Esophagus squamous epithelium (tissue), 5 donors: ENCODE data around the gene BMP2K. TPM values are rescaled to one million over a fixed set of nuclear protein-coding genes. Genes with fewer than 3 reads are reported as not detected.
A peak's percentile ranks its signal among the peaks of the same experiment; 100 is the strongest.

Experiments used
- DNase-seq: peaks from one replicate; lab custom pipeline; 2025; lab: John Stamatoyannopoulos, UW
- H3K27ac ChIP-seq, 4 donors: fragments of 200-600 bp; sonication (generic); one replicate each; pipeline ENCODE4 v1.5.1; 2016 to 2019; ENCODE audit warnings: mild to moderate bottlenecking in 1 of 4
- H3K27me3 ChIP-seq, 4 donors: fragments of 200-600 bp; sonication (generic); 1 replicate in 3 of 4; 2 replicates in 1 of 4; pipeline versions ENCODE4 v1.5.1 to v1.6.0; 2017 to 2021; ENCODE audit warnings: antibody characterized with exemption in 1 of 4
- H3K36me3 ChIP-seq, 3 donors: fragments of 200-600 bp; sonication (generic); one replicate each; pipeline ENCODE4 v1.5.1; 2016 to 2019
- H3K4me1 ChIP-seq, 3 donors: fragments of 200-600 bp; sonication (generic); one replicate each; pipeline ENCODE4 v1.5.1; 2017 to 2019
- H3K4me3 ChIP-seq, 4 donors: fragments of 200-600 bp; sonication (generic); 1 replicate in 3 of 4; 2 replicates in 1 of 4; pipeline ENCODE4 v1.5.1; 2016 to 2019; ENCODE audit warnings: mild to moderate bottlenecking in 2 of 4, moderate library complexity in 1 of 4
- H3K9me3 ChIP-seq, 3 donors: fragments of 200-600 bp; sonication (generic); one replicate each; pipeline ENCODE4 v1.5.1; 2016 to 2019
- POLR2A ChIP-seq, 4 donors: fragments of 450-650 bp; IDR thresholded peaks; one replicate each; pipeline ENCODE4 v1.6.1; 2017; ENCODE audit warnings: antibody characterized with exemption in 4 of 4, mild to moderate bottlenecking in 4 of 4, moderate library complexity in 3 of 4
- WGBS, 2 donors: methylation state at CpG; one replicate each; pipeline ENCODE4 v1.1.5; 2018; 5-methylcytosine and 5-hydroxymethylcytosine counted together
- intact Hi-C: fragments of 100-400 bp; cut with DNase I; formaldehyde crosslinking; loops from one replicate; pipeline ENCODE4 v1.15.0; 2022
- total RNA-seq, 4 donors: library from RNA; depleted of rRNA; stranded (reverse); fragments of >200 nt; gene quantifications; one replicate each; pipeline ENCODE4 v1.1.0, GENCODE V29; 2016
- TF ChIP-seq, protein P1 (sequence below), 6 experiments: fragments of 450-650 bp in 4 of 6; fragments of 200-600 bp in 2 of 6; sonication (generic) in 2 of 6; IDR thresholded peaks; one replicate each; pipeline ENCODE4 v1.5.1; 2016 to 2019; ENCODE audit warnings: antibody characterized with exemption in 6 of 6, mild to moderate bottlenecking in 4 of 6, moderate library complexity in 4 of 6
- donor health status: DM: yes; HTN: yes; CAD: no.

Gene BMP2K
- total RNA-seq, 4 donors from 2014 or later, result 27.4 to 47.3 (median 33.7) TPM

DNA sequence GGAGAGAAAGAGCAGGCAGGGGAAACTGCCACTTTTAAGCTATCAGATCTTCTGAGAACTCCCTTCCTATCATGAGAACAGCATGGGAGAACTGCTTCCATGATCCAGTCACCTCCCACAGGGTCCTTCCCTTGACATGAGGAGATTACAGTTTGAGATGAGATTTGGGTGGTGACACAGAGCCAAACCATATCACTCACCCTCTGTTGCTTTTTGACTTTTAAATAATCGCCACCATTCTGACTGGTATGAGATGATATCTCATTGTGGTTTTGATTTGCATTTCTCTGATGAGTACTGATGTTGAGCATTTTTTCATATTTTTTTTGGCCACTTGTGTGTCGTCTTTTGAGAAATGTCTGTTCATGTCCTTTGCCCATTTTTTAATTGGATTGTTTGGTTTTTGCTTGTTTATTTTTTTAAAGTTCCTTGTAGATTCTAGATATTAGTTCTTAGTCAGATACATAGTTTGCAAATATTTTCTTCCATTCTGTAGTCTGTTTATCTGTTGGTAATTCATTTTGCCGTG, 169.6 kb downstream of the BMP2K start:
- Histone ChIP-seq H3K27me3 (no peaks in the 10 kb centered on the region), H3K27ac (no peak overlapping the region), H3K4me3 (no peak overlapping the region), H3K4me1 (no peaks in the 10 kb centered on the region), H3K36me3 (no peaks in the 10 kb centered on the region), H3K9me3 (no peaks in the 10 kb centered on the region)
- 69 to 77% methylated on average over 3 of the region's 3 CpGs for WGBS, 2 donors
- no peak for DNase-seq
- TF ChIP-seq POLR2A (IDR thresholded peaks at IDR 0.05), result no peak
- TF ChIP-seq, protein P1, sequence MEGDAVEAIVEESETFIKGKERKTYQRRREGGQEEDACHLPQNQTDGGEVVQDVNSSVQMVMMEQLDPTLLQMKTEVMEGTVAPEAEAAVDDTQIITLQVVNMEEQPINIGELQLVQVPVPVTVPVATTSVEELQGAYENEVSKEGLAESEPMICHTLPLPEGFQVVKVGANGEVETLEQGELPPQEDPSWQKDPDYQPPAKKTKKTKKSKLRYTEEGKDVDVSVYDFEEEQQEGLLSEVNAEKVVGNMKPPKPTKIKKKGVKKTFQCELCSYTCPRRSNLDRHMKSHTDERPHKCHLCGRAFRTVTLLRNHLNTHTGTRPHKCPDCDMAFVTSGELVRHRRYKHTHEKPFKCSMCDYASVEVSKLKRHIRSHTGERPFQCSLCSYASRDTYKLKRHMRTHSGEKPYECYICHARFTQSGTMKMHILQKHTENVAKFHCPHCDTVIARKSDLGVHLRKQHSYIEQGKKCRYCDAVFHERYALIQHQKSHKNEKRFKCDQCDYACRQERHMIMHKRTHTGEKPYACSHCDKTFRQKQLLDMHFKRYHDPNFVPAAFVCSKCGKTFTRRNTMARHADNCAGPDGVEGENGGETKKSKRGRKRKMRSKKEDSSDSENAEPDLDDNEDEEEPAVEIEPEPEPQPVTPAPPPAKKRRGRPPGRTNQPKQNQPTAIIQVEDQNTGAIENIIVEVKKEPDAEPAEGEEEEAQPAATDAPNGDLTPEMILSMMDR (IDR thresholded peaks at IDR 0.05), result no peak
- intact Hi-C loops, result no loop called here

DNA sequence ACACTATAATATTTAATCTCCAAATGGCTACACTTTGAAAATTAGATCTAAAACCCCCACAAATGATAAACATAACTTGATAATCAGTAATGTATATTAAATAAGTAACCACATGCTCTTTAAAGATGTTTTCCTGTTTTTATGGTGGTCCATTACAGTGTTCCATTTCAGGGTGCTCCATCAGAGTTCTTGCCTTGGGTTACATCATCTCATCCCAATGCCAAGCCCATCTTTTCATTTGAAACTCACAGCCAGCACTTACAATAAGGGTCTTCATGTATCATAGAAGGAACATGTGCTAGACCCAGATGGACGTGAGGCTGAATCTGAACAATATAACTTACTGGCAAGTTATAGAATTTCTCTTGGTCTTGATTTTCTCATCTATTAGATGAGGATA, 173.6 kb downstream of the BMP2K start:
- Histone ChIP-seq H3K36me3 (no peaks in the 10 kb centered on the region), H3K4me1 (no peaks in the 10 kb centered on the region), H3K27ac (no peak overlapping the region), H3K9me3 (no peaks in the 10 kb centered on the region), H3K27me3 (no peaks in the 10 kb centered on the region), H3K4me3 (no peak overlapping the region)
- TF ChIP-seq POLR2A (IDR thresholded peaks at IDR 0.05), result no peak
- TF ChIP-seq, protein P1 (IDR thresholded peaks at IDR 0.05), result no peak
- 64 to 65% methylated on average over 1 of the region's 1 CpG for WGBS, 2 donors
- DNase-seq, result no peak
- intact Hi-C loops, result no loop called here

DNA sequence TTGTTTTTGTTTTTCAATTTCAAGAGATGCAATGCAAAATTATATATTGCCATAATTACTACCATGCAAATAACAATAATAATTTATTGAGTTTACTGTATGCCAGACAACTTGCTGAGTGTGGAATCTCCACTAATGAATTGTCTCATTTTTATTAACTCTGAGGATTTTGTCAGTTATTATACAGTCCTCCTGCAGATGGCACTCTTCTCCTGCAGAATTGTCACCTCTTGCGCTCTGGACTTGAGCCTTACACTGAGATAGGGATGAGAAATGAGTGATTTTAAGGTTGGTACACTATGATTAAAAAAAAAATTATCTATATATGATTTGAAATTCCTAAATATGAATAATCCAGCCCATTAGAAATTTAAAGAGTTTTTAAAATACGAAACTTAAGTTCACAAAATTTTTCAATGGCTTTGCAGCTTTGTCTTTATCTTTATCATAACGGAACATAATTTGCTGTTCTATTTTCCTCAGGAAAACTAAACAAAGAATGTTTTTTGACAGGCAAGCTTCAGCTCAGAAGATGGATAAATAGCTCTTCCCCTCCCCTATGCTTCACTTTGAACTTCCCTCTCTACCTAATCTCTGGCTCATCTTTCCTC, 175.8 kb downstream of the BMP2K start:
- H3K4me3 ChIP-seq, result no peak overlapping the region
- no peaks in the 10 kb centered on the region for H3K4me1 ChIP-seq
- intact Hi-C loops, result no loop called here
- 60 to 64% methylated on average over 3 of the region's 3 CpGs for WGBS, 2 donors
- H3K27me3 ChIP-seq, result no peaks in the 10 kb centered on the region
- no peaks in the 10 kb centered on the region for H3K36me3 ChIP-seq
- TF ChIP-seq, protein P1 (IDR thresholded peaks at IDR 0.05), result peak; percentile 42 to 74 (median 60)
- no peak for TF ChIP-seq POLR2A (IDR thresholded peaks at IDR 0.05)
- no peak overlapping the region for H3K27ac ChIP-seq
- H3K9me3 ChIP-seq, result no peaks in the 10 kb centered on the region
- DNase-seq, result no peak

DNA sequence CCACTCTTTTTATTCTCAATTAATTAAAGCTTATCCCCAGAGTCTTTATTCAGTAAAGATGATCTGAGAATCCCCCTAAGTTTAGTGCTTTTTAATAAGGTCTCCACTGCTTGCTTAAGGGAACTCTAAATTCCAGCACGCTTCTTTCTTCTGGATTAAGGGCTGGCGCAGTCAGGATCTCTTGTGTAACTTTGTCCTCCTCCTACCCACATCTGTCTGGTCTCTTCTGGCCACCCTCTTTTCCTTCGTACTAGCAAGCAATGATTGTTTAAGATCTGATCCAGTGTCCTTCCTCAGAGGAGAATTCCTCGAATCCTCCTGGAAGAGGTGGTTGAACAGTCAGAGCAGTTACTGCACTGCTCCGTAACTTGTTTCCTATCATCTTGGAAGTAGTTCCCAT, 177.1 kb downstream of the BMP2K start:
- no peak overlapping the region for H3K4me3 ChIP-seq
- intact Hi-C loops, result no loop called here
- H3K9me3 ChIP-seq, result no peaks in the 10 kb centered on the region
- WGBS, 2 donors, result 86 to 94% methylated on average over 5 of the region's 5 CpGs
- H3K36me3 ChIP-seq, result no peaks in the 10 kb centered on the region
- TF ChIP-seq POLR2A (IDR thresholded peaks at IDR 0.05), result no peak
- TF ChIP-seq, protein P1 (IDR thresholded peaks at IDR 0.05), result no peak
- peak overlapping the region in 1 of 4 donors; percentile 23 for H3K27ac ChIP-seq
- no peak for DNase-seq
- H3K27me3 ChIP-seq, result no peaks in the 10 kb centered on the region
- H3K4me1 ChIP-seq, result no peaks in the 10 kb centered on the region

DNA sequence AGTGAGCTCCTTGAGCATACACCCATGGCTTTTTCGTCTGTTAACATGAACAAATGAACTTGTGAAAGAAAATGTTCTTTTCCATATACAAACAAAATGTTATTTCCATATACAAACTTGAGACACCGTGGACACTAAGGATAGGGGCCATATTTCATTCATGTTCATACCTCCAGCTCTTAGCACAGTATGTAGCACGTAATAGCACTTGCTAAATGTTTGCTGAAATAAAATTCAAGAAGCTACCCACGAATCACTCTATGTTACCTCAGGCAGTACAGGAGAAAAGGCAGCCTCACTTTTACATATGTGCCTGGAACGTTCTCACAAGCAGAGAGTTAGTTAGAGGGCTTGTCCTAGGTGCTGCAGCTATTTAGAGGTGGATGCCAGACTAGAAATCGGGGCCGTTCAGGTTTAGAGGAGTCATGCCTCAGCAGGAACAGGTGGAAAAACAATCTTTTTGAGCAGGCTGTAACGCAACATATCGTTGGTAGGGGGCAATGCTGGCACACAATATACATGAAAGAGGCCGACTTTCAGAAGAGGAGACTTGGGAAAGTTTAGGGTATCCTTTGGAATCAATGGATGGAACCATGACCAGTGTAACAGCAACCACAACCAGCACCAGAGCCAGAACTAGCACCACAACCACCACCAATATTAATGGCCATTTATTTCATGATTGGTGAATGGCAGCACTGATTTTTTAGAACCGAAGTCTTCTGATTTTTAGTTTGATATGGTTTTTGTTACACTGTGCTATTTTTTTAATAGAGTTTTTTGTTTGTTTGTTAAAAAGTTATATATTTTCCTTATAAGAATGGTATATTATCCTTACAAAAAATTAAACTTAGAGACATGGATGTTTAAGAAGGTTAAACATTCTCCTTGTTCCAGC, 177.9 kb downstream of the BMP2K start:
- TF ChIP-seq, protein P1 (IDR thresholded peaks at IDR 0.05), result peak in 4 of 6 experiments; percentile 13 to 33 (median 22)
- no peak for TF ChIP-seq POLR2A (IDR thresholded peaks at IDR 0.05)
- Histone ChIP-seq H3K36me3 (no peaks in the 10 kb centered on the region), H3K27ac (peak overlapping the region in 1 of 4 donors; percentile 23), H3K27me3 (no peaks in the 10 kb centered on the region), H3K9me3 (no peaks in the 10 kb centered on the region), H3K4me1 (no peaks in the 10 kb centered on the region), H3K4me3 (no peak overlapping the region)
- no peak for DNase-seq
- WGBS, 2 donors, result 34 to 46% methylated on average over 10 to 11 of the region's 11 CpGs
- intact Hi-C loops, result no loop called here
